A549 (cell line): ENCODE data around the gene HMBS.

Experiments used
- EP300 ChIP-seq, 2 experiments: fragments of >200 bp; sonication (Bioruptor Twin); formaldehyde crosslinking; IDR thresholded peaks; 2 replicates in 1 of 2; 3 replicates in 1 of 2; pipeline ENCODE4 v1.6.1; 2016 to 2017
- HMGXB4 ChIP-seq: fragments of 250-450 bp; sonication (Bioruptor Pico); IDR thresholded peaks from 2 replicates; pipeline ENCODE4 v1.5.0; 2021; ENCODE audit warnings: mild to moderate bottlenecking, moderate library complexity, borderline replicate concordance
- HOXA7 ChIP-seq: fragments of 250-450 bp; sonication (Bioruptor Pico); IDR thresholded peaks from 2 replicates; pipeline ENCODE4 v1.5.0; 2020; ENCODE audit warnings: mild to moderate bottlenecking, moderate library complexity
- JUN ChIP-seq, 2 experiments: fragments of >200 bp; sonication (Bioruptor Twin); formaldehyde crosslinking; IDR thresholded peaks; 2 replicates in 1 of 2; 3 replicates in 1 of 2; pipeline ENCODE4 v1.6.1; 2016 to 2017
- JUNB ChIP-seq: fragments of >200 bp; sonication (Bioruptor Twin); formaldehyde crosslinking; IDR thresholded peaks from 2 replicates; pipeline ENCODE4 v1.6.1; 2016
- POLR2A ChIP-seq: IDR thresholded peaks from 2 replicates; pipeline ENCODE4 v1.6.1; 2012; ENCODE audit warnings: mild to moderate bottlenecking, low read length
- POLR2AphosphoS2 ChIP-seq: conservative IDR thresholded peaks from 2 replicates; pipeline ENCODE4 v1.6.1; 2012; ENCODE audit warnings: low read length, improper control_type of control experiment, inconsistent platforms
- RAD21 ChIP-seq, 2 experiments: fragments of >200 bp in 1 of 2; sonication (Bioruptor Twin) in 1 of 2; formaldehyde crosslinking in 1 of 2; IDR thresholded peaks in 1 of 2; conservative IDR thresholded peaks in 1 of 2; 2 replicates in 1 of 2; 3 replicates in 1 of 2; pipeline ENCODE4 v1.6.1; 2012 to 2018; ENCODE audit warnings: inconsistent platforms in 1 of 2
- RARB ChIP-seq: fragments of 250-450 bp; sonication (Bioruptor Pico); IDR thresholded peaks from 2 replicates; pipeline ENCODE4 v1.8.0; 2021; ENCODE audit warnings: mild to moderate bottlenecking, moderate library complexity
- TF ChIP-seq, protein P1 (sequence below): fragments of >200 bp; sonication (Bioruptor Twin); formaldehyde crosslinking; IDR thresholded peaks from 3 replicates; pipeline ENCODE4 v1.5.1; 2016

DNA sequence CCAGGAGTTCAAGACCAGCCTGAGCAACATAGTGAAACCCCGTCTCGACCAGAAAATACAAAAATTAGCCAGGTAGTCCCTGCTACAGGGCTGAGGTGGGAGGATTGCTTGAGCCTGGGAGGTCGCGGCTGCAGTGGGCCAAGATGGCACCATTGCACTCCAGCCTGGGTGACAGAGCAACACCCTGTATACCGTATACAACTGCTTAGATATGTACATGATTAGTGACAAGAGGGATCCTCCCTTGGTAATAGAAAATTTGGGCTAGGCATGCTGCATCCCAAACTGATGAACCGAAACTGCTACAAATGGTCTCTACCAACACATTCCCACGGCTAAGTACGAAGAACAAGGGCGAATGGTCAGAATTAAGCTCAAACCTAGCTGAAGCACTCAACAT, 41.8 kb upstream of the HMBS start:
- TF ChIP-seq POLR2AphosphoS2 (no peak), HMGXB4 (CRISPR knock-in tag) (no peak), POLR2A (no peak), JUNB (no peak), RAD21 (conservative IDR thresholded peaks at IDR 0.05 in 1 of 2, IDR thresholded peaks at IDR 0.05 in 1 of 2) (no peak), EP300 (IDR thresholded peaks at IDR 0.05) (no peak), JUN (IDR thresholded peaks at IDR 0.05) (no peak), RARB (no peak), HOXA7 (CRISPR knock-in tag) (no peak)
- TF ChIP-seq, protein P1, sequence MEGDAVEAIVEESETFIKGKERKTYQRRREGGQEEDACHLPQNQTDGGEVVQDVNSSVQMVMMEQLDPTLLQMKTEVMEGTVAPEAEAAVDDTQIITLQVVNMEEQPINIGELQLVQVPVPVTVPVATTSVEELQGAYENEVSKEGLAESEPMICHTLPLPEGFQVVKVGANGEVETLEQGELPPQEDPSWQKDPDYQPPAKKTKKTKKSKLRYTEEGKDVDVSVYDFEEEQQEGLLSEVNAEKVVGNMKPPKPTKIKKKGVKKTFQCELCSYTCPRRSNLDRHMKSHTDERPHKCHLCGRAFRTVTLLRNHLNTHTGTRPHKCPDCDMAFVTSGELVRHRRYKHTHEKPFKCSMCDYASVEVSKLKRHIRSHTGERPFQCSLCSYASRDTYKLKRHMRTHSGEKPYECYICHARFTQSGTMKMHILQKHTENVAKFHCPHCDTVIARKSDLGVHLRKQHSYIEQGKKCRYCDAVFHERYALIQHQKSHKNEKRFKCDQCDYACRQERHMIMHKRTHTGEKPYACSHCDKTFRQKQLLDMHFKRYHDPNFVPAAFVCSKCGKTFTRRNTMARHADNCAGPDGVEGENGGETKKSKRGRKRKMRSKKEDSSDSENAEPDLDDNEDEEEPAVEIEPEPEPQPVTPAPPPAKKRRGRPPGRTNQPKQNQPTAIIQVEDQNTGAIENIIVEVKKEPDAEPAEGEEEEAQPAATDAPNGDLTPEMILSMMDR, result no peak
